GM21825 (cell line): ENCODE measurements around the gene ARGLU1.
"Not testable (repeated sequence)": the region's sequence is repeated elsewhere in the genome, so short reads cannot be mapped to it uniquely, and the experiment has no call there.

Experiments
- ATAC-seq: cut with Tn5 transposase; IDR thresholded peaks from one replicate; pipeline ENCODE4 v1.9.1; 2021; ENCODE audit warnings: mild to moderate bottlenecking, moderate library complexity; ENCODE audit not compliant: unreplicated experiment

The ARGLU1 gene

DNA sequence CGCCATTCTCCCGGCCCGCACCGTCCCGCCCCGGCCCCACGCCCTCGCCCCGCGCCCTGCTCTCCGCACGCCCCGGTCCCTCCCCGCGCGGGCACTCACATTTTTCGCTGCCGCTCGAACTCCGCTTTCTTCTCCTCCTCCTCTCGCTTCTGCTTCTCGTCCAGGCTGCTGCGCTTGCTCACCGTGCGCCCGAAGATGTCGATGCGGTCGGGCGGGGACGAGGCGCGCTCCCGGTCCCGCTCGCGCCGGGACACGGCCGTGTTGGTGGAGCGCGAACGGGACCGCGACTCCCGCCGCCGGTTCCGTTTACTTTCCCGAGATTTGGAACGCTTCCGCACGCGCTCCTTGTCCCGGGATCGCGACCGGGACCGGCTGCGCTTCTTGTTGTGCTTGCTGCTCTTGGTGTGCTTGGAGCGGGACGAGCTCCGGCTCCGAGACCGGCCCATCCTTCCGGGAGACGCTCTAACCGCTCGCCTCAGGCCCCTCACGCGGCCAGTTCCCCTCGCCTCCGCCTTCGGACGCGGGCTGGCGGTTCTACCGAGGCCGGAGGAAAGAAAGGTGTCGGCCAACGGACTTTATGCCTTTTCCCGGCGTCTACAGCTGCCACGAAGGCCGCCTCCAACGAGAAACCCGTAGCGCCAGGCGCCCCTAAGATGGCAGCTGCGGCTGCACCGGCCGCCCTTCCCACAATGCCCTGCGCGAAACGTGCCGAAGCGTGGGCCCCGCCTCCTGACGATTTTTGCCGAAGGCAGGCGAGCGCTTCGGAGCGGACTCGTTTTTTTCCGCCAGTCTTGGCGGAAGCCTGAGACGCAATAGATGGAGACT, at the start of gene ARGLU1:
Gene ARGLU1 (minus strand): TSS at position 664 of the 825 bp plus-strand sequence. CDS start 218 bp downstream, at position 446.
- peak; percentile 68 for ATAC-seq

DNA sequence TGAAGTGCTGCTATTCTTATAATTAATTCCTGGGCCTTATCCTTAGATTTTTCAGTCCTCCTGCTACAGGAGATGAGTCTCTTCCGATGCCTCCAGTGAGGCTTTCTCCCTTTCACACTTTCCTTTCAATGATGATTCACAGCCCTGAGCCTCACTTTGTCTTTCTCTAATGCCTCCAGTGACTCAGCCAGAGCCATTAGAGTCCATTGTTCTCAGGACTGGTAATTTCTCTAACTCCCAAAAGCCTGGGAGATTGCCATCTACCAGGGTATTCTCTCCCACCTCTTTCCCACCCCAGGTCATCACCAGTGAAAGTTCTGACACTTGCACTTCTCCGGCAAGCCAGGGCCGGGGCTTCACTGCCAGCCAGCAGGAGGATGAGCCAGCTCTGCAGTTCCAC, 49.6 kb upstream of the ARGLU1 start:
- ATAC-seq: no peak

DNA sequence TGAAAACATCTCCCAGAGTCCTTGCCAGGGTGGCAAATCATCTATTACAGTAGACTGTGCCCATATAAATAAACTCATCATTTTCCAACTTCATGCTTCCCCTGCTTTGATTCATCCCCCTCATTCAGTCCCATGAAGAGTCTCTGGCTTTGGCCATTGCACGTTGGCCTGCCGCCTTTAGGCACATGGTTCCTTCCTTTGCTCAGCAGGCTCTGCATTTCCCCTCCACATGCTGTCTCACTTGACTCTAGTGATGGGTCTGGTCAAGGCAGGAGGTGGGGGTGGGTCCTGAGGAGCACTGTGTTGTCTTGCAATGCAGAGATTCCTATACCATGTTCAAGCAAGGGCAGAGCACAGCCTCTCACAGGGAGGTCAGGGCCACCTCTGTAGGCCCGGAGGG, 48.8 kb upstream of the ARGLU1 start:
- no peak for ATAC-seq

DNA sequence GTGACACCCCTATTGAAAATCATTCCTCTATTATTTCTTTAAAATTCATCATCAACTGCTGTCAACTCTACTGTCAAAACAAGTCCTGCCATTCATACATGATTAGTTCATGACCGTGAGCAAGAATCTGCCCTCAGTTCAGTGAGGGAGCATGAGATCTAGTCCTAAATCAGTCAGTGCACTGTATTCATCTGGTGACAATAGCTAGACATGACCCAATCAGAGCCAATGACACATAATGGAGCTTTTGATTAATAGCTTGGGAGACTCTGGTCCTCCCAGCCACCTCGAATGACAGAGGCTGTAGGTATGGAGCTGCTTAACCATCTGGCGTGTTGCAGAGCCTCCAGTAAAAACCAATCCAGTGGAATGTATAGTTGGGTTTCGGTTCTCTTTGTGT, 46.9 kb upstream of the ARGLU1 start:
- no peak for ATAC-seq

GRCh38 chr13:106612688-106613087, 44.8 kb upstream of the ARGLU1 start:
- ATAC-seq: no peak

GRCh38 chr13:106610486-106610885, 42.5 kb upstream of the ARGLU1 start:
- ATAC-seq: no peak

GRCh38 chr13:106609116-106609515, 41.2 kb upstream of the ARGLU1 start:
- no peak for ATAC-seq

DNA sequence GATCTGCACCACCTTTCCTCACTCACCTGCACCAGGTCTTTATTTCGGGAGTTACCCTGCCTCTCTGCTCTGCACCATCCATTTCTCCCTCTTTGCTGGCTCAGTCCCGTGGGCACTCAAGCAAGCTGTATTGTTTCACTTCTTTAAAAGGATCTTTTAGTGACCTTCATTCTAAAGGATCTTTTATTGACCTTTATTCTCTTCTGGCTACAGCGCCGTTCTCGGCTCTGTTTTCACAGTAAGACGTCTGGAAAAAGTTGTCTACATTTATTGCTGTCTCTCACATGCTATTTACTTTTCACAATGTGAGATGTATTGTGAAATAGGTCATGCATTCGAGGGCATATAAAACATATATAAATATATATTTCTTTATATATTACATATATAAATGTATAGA, 35.6 kb upstream of the ARGLU1 start:
- ATAC-seq: no peak

- ATAC-seq: no peak
Observed at GRCh38 chr13:106602178-106602577, 34.2 kb upstream of the ARGLU1 start.

GRCh38 chr13:106601489-106601888, 33.6 kb upstream of the ARGLU1 start:
- no peak for ATAC-seq

GRCh38 chr13:106600798-106601135, 32.8 kb upstream of the ARGLU1 start:
- not testable (repeated sequence) for ATAC-seq

DNA sequence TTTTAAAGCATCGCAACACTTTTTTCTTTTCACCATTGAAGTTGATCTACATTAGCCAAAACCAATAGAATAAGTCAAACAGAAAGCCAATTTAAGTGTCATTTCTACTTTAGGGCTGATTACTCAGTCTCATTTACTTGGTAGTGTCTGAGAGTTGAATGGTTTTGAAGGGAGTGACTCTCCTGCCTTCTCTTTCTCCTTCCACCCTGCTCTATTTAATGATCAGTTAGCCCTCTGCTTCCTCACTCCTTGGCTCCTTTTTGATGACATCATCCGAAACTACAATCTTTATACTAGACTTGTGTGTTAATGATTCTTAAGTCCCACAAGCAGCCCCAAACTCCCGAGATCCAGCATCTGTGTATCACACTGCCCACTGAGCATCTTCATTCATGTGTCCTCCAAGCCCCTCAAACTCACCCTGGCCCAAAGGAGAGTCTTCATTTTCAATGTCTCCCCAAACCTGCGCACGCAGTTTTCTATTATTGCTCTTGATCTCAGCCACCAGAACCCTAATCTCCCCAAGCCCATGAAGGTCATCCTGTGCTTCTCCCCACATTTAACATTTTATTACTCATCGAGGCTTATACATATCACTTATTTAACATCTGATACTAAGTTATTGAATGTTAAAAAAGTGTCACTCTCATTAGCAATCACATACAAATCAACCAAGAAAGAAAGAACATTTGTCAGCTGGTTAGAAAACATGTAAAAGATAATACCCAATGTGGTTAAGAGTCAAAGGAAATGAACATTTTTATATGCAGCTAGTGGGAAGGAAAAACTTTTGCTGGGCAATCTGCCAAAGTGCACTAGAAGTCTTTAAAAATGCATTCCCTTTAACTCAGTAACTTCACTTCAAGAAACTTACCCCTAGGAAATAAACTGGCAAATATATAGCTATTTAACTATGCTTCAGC, 32.2 kb upstream of the ARGLU1 start:
- no peak for ATAC-seq

DNA sequence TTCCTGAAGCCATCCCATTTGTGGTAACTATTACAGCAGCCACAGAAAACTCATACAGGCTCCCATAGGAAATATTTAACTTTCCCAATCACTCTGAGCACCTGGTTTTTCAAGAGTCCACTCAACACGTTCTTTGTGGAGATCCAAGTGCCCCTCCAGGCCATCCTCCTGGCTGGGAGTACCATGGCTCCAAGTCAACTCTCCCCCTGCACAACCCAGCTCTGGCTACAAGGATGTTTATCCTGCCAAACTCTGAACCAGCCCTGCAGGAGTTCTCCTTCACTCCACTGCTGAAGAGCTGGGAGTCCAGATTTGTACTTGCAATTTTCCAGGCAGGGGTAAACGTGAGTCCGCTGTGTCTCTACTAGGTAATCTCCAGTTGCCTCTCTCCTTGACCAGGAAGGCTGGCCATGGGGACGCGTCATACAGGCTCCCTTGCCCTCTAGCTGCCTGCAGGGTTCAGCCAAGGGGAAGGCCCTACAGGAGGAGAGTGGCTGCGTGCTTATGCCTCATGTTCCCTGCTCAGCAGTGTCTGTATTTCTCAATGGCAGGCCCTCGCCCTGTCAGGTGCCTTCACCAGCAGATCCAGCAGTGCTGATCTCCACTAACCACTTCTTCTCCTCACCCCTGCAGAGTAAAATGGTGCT, 29.9 kb upstream of the ARGLU1 start:
- no peak for ATAC-seq

DNA sequence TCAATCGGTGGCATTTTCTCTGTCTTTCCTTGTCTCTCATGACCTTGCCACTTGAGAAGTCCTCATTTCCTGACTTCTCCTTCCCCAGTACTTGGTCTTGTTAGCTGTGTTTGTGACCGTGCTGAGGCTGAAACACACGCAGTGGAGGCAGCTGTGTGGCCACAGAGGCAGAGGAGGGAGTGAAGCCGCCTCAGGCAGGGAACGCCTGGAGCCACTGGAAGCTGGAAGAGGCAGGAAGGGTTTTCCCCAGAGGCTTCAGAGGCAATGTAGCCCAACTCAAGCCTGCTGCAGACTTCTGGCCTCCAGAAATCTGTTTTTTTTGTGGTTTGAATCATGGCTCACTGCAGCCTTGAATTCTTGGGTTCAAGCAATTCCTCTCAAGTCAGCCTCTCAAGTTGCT, 29.2 kb upstream of the ARGLU1 start:
- no peak for ATAC-seq

- no peak for ATAC-seq
Observed at GRCh38 chr13:106596275-106596937, 28.5 kb upstream of the ARGLU1 start.

GRCh38 chr13:106595625-106596024, 27.7 kb upstream of the ARGLU1 start:
- no peak for ATAC-seq

- ATAC-seq: no peak
Observed at GRCh38 chr13:106594980-106595379, 27.0 kb upstream of the ARGLU1 start.

GRCh38 chr13:106593132-106593531, 25.2 kb upstream of the ARGLU1 start:
- no peak for ATAC-seq

DNA sequence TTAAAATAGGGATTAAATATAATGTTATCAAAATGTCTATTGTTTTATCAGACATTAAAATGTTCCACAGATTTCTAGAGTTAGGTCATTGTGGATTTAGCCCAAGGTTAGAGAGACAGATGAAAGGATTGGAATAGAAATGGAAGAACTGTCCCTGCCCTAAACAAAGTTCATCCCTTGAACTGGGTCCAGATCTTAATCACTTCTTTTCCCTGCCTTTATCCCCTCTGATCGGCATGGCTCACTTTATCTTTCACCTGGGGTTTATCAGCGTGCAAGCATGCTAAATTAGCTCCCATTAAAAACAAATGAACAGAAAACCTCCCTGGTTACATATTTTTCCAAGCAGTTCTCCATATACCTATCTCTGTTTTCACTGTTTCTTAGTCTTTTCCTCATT, 23.4 kb upstream of the ARGLU1 start:
- no peak for ATAC-seq

DNA sequence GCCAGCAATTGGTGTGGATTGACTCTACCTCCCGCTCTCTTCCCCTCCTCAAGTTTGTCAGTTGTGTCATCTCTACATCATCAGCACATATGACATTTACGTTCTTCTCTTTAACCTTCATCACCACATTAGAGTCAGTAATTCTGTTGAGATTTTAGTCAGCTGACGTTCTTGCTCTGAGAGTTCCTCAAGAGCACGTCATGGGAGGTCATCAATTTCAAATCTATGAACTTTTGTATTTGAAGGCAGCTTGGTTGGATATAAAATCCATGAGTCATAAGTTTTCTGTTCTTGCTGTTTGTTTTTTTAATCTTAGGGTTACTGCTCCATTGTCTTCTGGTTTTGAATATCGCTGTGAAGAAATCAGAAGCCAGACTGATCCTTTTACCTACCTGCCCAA, 21.8 kb upstream of the ARGLU1 start:
- no peak for ATAC-seq

DNA sequence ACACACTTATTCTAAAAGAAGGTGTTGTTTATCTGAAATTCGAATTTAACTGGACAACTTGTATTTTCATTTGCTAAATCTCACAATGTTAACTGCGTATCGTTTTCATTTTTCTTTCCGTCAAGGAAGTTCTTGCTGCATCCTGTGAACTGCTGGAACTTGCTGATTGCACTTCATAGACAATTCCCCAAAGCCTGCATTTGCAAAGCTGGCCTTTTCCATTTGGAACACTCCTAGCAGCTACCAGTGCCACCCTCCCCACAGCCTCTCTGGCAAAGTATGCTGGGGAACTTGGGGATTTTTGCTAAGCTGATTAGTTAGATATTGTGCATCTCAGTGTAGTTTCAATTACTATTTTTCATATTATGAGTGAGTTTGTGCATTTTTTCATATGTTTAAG, 20.4 kb upstream of the ARGLU1 start:
- no peak for ATAC-seq
